HEK293 (cell line): ENCODE results near the gene TECPR2.

Experiments
- GLI2 ChIP-seq: fragments of 450-650 bp; formaldehyde crosslinking; IDR thresholded peaks from 2 replicates; pipeline ENCODE4; 2017; ENCODE audit warnings: missing biosample characterization, missing genetic modification characterization, low read depth, borderline replicate concordance
- GLIS1 ChIP-seq: fragments of 450-650 bp; formaldehyde crosslinking; IDR thresholded peaks from 2 replicates; pipeline ENCODE4 v1.5.1; 2016; ENCODE audit warnings: missing biosample characterization, missing genetic modification characterization
- KLF8 ChIP-seq: fragments of 450-650 bp; formaldehyde crosslinking; IDR thresholded peaks from 2 replicates; pipeline ENCODE4 v1.5.1; 2016; ENCODE audit warnings: missing biosample characterization, missing genetic modification characterization
- MYNN ChIP-seq: fragments of 450-650 bp; formaldehyde crosslinking; IDR thresholded peaks from 2 replicates; pipeline ENCODE4 v1.5.1; 2016; ENCODE audit warnings: missing biosample characterization, missing genetic modification characterization, borderline replicate concordance
- PRDM6 ChIP-seq: fragments of 450-650 bp; formaldehyde crosslinking; IDR thresholded peaks from 2 replicates; pipeline ENCODE4 v1.5.1; 2017; ENCODE audit warnings: missing biosample characterization, missing genetic modification characterization
- SP3 ChIP-seq: fragments of 450-650 bp; formaldehyde crosslinking; IDR thresholded peaks from 2 replicates; pipeline ENCODE4 v1.5.1; 2016; ENCODE audit warnings: missing biosample characterization, missing genetic modification characterization
- SP7 ChIP-seq: fragments of 450-650 bp; formaldehyde crosslinking; IDR thresholded peaks from 2 replicates; pipeline ENCODE4 v1.5.1; 2016; ENCODE audit warnings: missing biosample characterization, missing genetic modification characterization
- ZBTB21 ChIP-seq: fragments of 450-650 bp; formaldehyde crosslinking; IDR thresholded peaks from 2 replicates; pipeline ENCODE4 v1.5.1; 2017; ENCODE audit warnings: missing biosample characterization, missing genetic modification characterization
- ZBTB48 ChIP-seq: fragments of 450-650 bp; formaldehyde crosslinking; IDR thresholded peaks from 2 replicates; pipeline ENCODE4 v1.5.1; 2016; ENCODE audit warnings: missing biosample characterization, missing genetic modification characterization
- ZEB2 ChIP-seq: fragments of 450-650 bp; formaldehyde crosslinking; IDR thresholded peaks from 2 replicates; pipeline ENCODE4 v1.5.1; 2016; ENCODE audit warnings: missing biosample characterization, missing genetic modification characterization
- ZFP41 ChIP-seq: fragments of 450-650 bp; formaldehyde crosslinking; IDR thresholded peaks from 2 replicates; pipeline ENCODE4 v1.5.1; 2016; ENCODE audit warnings: missing biosample characterization, missing genetic modification characterization, borderline replicate concordance
- ZNF138 ChIP-seq: fragments of 450-650 bp; formaldehyde crosslinking; IDR thresholded peaks from 2 replicates; pipeline ENCODE4 v1.5.1; 2016; ENCODE audit warnings: missing biosample characterization, missing genetic modification characterization, borderline replicate concordance
- ZNF2 ChIP-seq: fragments of 450-650 bp; formaldehyde crosslinking; IDR thresholded peaks from 2 replicates; pipeline ENCODE4 v1.5.1; 2016; ENCODE audit warnings: missing biosample characterization, missing genetic modification characterization
- ZNF202 ChIP-seq: fragments of 450-650 bp; formaldehyde crosslinking; IDR thresholded peaks from 2 replicates; pipeline ENCODE4 v1.5.1; 2016; ENCODE audit warnings: missing biosample characterization, missing genetic modification characterization, borderline replicate concordance
- ZNF341 ChIP-seq: fragments of 450-650 bp; formaldehyde crosslinking; IDR thresholded peaks from 2 replicates; pipeline ENCODE4; 2016; ENCODE audit warnings: low read depth, missing biosample characterization, missing genetic modification characterization
- ZNF350 ChIP-seq: fragments of 450-650 bp; formaldehyde crosslinking; IDR thresholded peaks from 2 replicates; pipeline ENCODE4 v1.5.0; 2017; ENCODE audit warnings: missing biosample characterization, mild to moderate bottlenecking, missing genetic modification characterization
- ZNF48 ChIP-seq: fragments of 450-650 bp; formaldehyde crosslinking; IDR thresholded peaks from 2 replicates; pipeline ENCODE4 v1.5.1; 2016; ENCODE audit warnings: missing biosample characterization, missing genetic modification characterization
- ZNF513 ChIP-seq: fragments of 450-650 bp; IDR thresholded peaks from 2 replicates; pipeline ENCODE4 v1.5.1; 2018; ENCODE audit warnings: missing biosample characterization, missing genetic modification characterization
- ZNF585B ChIP-seq: fragments of 450-650 bp; formaldehyde crosslinking; IDR thresholded peaks from 2 replicates; pipeline ENCODE4 v1.5.1; 2016; ENCODE audit warnings: missing biosample characterization, missing genetic modification characterization
- ZNF629 ChIP-seq: fragments of 450-650 bp; formaldehyde crosslinking; IDR thresholded peaks from 2 replicates; pipeline ENCODE4 v1.5.1; 2017; ENCODE audit warnings: missing biosample characterization, missing genetic modification characterization
- ZNF658 ChIP-seq: fragments of 450-650 bp; formaldehyde crosslinking; IDR thresholded peaks from 2 replicates; pipeline ENCODE4; 2016; ENCODE audit warnings: missing biosample characterization, missing genetic modification characterization
- TF ChIP-seq, protein P1 (sequence below): fragments of 450-650 bp; formaldehyde crosslinking; IDR thresholded peaks from 2 replicates; pipeline ENCODE4 v1.5.1; 2017; ENCODE audit warnings: missing biosample characterization, missing genetic modification characterization
- TF ChIP-seq, protein P2 (sequence below): fragments of 450-650 bp; formaldehyde crosslinking; optimal IDR thresholded peaks from 2 replicates; pipeline ENCODE3; 2016; ENCODE audit warnings: missing biosample characterization, mild to moderate bottlenecking, missing genetic modification characterization
- TF ChIP-seq, protein P3 (sequence below): fragments of 450-650 bp; formaldehyde crosslinking; IDR thresholded peaks from 2 replicates; pipeline ENCODE4 v1.5.1; 2016; ENCODE audit warnings: missing biosample characterization, missing genetic modification characterization
- TF ChIP-seq, protein P4 (sequence below): fragments of 450-650 bp; formaldehyde crosslinking; IDR thresholded peaks from 2 replicates; pipeline ENCODE4 v1.5.1; 2016; ENCODE audit warnings: missing biosample characterization, missing genetic modification characterization

Gene TECPR2

DNA sequence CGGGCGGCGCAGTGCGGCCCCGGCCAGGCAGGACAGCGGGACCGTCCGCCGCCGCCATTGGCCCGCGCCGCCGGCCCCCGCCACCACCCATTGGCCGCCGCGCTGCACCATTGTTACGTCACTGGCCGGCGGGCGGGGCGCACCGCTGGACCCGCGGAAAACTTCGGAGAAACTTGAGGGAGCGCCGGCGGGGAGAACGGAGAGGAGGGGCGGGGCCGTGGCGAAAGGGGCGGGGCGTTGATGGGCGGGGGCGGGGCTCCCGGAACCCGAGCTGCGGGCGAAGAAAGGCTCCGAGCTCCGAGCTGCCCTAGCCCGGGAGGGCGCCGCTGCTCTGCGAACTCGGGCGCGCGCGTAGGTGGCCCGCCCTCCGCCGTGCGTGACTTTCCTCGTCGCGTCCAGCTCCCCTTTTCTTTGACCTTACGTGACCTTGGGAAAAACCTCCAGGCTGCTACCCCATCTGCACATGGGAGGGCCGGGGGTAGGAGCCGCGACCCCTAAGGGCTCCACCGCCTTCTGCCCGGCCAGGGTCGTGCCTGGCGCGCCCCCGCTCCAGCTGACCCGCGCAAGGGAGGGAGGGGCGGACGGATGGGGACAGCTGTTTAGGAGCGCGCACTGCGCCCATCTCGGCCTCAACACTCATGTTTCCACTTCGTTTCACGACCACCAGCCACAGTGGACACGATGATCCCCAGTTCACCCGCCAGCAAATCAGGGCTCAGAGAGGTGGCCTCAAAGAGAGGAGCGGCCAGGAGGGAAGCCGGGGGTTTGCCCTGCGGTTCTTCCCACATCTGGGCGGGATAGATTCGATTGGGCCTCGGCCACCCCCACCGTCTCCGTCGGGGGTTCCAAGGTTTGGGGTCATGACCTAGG lies 147.2 kb downstream of the TECPR2 start, which contains the start of gene ANKRD9 (continued):
- TF ChIP-seq, protein P1, sequence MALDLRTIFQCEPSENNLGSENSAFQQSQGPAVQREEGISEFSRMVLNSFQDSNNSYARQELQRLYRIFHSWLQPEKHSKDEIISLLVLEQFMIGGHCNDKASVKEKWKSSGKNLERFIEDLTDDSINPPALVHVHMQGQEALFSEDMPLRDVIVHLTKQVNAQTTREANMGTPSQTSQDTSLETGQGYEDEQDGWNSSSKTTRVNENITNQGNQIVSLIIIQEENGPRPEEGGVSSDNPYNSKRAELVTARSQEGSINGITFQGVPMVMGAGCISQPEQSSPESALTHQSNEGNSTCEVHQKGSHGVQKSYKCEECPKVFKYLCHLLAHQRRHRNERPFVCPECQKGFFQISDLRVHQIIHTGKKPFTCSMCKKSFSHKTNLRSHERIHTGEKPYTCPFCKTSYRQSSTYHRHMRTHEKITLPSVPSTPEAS (tag by site-specific recombination) = no peak
- no peak for TF ChIP-seq MYNN (tag by site-specific recombination)
- TF ChIP-seq GLI2 (tag by site-specific recombination) = no peak
- TF ChIP-seq ZBTB48 = peak; percentile 93
- TF ChIP-seq ZNF2 (tag by site-specific recombination) = no peak
- no peak for TF ChIP-seq ZNF48 (tag by site-specific recombination)
- TF ChIP-seq ZNF513 (tag by site-specific recombination) = no peak
- 0 out of 2 replicates have a peak, but pooled peaks have one; percentile 9 for TF ChIP-seq ZNF629 (tag by site-specific recombination)
- TF ChIP-seq SP7 (tag by site-specific recombination) = 0 out of 2 replicates have a peak, but pooled peaks have one; percentile 22
- TF ChIP-seq, protein P2, sequence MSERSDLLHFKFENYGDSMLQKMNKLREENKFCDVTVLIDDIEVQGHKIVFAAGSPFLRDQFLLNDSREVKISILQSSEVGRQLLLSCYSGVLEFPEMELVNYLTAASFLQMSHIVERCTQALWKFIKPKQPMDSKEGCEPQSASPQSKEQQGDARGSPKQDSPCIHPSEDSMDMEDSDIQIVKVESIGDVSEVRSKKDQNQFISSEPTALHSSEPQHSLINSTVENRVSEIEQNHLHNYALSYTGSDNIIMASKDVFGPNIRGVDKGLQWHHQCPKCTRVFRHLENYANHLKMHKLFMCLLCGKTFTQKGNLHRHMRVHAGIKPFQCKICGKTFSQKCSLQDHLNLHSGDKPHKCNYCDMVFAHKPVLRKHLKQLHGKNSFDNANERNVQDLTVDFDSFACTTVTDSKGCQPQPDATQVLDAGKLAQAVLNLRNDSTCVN = peak; percentile 90
- TF ChIP-seq ZNF202 (tag by site-specific recombination) = no peak
- TF ChIP-seq, protein P3, sequence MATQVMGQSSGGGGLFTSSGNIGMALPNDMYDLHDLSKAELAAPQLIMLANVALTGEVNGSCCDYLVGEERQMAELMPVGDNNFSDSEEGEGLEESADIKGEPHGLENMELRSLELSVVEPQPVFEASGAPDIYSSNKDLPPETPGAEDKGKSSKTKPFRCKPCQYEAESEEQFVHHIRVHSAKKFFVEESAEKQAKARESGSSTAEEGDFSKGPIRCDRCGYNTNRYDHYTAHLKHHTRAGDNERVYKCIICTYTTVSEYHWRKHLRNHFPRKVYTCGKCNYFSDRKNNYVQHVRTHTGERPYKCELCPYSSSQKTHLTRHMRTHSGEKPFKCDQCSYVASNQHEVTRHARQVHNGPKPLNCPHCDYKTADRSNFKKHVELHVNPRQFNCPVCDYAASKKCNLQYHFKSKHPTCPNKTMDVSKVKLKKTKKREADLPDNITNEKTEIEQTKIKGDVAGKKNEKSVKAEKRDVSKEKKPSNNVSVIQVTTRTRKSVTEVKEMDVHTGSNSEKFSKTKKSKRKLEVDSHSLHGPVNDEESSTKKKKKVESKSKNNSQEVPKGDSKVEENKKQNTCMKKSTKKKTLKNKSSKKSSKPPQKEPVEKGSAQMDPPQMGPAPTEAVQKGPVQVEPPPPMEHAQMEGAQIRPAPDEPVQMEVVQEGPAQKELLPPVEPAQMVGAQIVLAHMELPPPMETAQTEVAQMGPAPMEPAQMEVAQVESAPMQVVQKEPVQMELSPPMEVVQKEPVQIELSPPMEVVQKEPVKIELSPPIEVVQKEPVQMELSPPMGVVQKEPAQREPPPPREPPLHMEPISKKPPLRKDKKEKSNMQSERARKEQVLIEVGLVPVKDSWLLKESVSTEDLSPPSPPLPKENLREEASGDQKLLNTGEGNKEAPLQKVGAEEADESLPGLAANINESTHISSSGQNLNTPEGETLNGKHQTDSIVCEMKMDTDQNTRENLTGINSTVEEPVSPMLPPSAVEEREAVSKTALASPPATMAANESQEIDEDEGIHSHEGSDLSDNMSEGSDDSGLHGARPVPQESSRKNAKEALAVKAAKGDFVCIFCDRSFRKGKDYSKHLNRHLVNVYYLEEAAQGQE (tag by site-specific recombination) = no peak
- 0 out of 2 replicates have a peak, but pooled peaks have one; percentile 16 for TF ChIP-seq GLIS1 (tag by site-specific recombination)
- TF ChIP-seq PRDM6 (tag by site-specific recombination) = no peak
- TF ChIP-seq ZEB2 (tag by site-specific recombination) = peak; percentile 72; the same call in 1 of the 2 replicates
- no peak for TF ChIP-seq ZNF138 (tag by site-specific recombination)
- no peak for TF ChIP-seq ZNF658 (tag by site-specific recombination)
- TF ChIP-seq ZNF585B (tag by site-specific recombination) = no peak
- no peak for TF ChIP-seq ZFP41 (tag by site-specific recombination)
- TF ChIP-seq ZBTB21 = no peak
- TF ChIP-seq SP3 (tag by site-specific recombination) = peak; percentile 53
- no peak for TF ChIP-seq ZNF350
- TF ChIP-seq KLF8 (tag by site-specific recombination) = peak; percentile 91
- TF ChIP-seq ZNF341 = peak; percentile 98
- TF ChIP-seq, protein P4, sequence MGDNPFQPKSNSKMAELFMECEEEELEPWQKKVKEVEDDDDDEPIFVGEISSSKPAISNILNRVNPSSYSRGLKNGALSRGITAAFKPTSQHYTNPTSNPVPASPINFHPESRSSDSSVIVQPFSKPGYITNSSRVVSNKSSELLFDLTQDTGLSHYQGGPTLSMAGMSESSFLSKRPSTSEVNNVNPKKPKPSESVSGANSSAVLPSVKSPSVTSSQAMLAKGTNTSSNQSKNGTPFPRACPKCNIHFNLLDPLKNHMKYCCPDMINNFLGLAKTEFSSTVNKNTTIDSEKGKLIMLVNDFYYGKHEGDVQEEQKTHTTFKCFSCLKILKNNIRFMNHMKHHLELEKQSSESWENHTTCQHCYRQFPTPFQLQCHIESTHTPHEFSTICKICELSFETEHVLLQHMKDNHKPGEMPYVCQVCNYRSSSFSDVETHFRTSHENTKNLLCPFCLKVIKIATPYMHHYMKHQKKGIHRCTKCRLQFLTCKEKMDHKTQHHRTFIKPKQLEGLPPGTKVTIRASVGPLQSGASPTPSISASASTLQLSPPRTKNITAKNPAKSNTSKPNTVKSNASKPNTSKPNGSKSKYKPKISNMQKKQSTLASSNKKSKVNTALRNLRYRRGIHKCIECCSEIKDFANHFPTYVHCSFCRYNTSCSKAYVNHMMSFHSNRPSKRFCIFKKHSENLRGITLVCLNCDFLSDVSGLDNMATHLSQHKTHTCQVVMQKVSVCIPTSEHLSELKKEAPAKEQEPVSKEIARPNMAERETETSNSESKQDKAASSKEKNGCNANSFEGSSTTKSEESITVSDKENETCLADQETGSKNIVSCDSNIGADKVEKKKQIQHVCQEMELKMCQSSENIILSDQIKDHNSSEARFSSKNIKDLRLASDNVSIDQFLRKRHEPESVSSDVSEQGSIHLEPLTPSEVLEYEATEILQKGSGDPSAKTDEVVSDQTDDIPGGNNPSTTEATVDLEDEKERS (tag by site-specific recombination) = no peak
